ENCODE results near the gene GRB10.

DNA sequence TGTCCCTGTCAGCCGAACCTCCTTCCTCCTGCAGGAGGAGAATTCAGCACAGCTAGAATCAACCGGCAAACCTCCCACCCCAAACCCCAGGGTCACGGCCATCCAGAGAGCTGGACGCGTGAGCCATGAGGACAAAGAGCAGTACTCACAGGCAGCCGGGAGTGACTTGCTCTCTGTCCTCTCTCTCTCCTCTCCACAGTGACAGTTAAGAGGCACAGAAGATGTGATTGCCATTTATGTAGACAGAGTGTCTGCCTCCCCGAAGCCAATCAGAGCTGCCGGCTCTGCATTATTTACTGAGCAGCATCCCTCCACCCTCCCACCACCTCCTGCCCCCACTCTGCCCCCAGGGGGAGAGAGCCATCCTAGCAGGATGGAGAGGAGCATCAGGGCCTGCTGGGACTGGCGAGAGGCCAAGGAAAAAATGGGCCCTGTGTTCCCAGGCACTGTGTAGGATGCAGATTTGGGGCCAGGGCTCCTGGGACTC is 221.8 kb downstream of the GRB10 start:
- TF ChIP-seq, protein P1, sequence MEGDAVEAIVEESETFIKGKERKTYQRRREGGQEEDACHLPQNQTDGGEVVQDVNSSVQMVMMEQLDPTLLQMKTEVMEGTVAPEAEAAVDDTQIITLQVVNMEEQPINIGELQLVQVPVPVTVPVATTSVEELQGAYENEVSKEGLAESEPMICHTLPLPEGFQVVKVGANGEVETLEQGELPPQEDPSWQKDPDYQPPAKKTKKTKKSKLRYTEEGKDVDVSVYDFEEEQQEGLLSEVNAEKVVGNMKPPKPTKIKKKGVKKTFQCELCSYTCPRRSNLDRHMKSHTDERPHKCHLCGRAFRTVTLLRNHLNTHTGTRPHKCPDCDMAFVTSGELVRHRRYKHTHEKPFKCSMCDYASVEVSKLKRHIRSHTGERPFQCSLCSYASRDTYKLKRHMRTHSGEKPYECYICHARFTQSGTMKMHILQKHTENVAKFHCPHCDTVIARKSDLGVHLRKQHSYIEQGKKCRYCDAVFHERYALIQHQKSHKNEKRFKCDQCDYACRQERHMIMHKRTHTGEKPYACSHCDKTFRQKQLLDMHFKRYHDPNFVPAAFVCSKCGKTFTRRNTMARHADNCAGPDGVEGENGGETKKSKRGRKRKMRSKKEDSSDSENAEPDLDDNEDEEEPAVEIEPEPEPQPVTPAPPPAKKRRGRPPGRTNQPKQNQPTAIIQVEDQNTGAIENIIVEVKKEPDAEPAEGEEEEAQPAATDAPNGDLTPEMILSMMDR (IDR thresholded peaks at IDR 0.05): no peak
- TF ChIP-seq POLR2A (IDR thresholded peaks at IDR 0.05): no peak
